Cardiac septum (tissue), 1 donor: Measurements from ENCODE around the gene DAGLB. TPM values are rescaled to one million over a fixed set of nuclear protein-coding genes. Genes with fewer than 3 reads are reported as not detected.
"Not testable (repeated sequence)": the region's sequence is repeated elsewhere in the genome, so short reads cannot be mapped to it uniquely, and the experiment has no call there.

Source experiments
- DNase-seq: peaks from one replicate; pipeline ENCODE4 v3.0.0-alpha.2; 2020; ENCODE audit warnings: low spot score
- intact Hi-C: fragments of 100-400 bp; cut with DNase I; formaldehyde crosslinking; loops from one replicate; pipeline ENCODE4 v1.14.0; 2022
- total RNA-seq: library from RNA; stranded (reverse); fragmentation: NEBNext Ultra II Directional; extraction: Animal tissue kit (Norgen Biotek cat#: 25700); gene quantifications from one replicate; pipeline ENCODE4 v1.2.1, GENCODE V29; 2021
- donor health status: DM: no; HTN: no; CAD: no.

DAGLB gene
- total RNA-seq, 1 donor from 2014 or later = 7.3 TPM

DNA sequence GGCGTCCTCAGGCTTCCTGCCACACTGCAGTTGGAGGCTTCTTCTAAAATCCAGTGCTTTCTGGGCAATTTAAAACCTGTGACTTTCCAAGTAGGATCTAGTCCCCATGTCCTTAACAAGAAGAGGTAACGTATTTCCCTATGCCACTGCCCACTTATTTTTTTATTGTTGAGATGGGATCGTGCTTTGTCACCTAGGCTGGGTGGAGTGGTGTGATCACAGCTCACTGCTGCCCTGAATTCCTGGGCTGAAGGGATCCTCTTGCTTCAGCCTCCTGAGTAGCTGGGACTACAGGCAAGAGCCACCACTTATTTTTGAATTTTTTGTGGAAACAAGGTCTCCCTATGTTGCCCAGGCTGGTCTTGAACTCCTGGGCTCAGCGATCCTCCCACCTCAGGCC lies 63.4 kb downstream of the DAGLB start:
- intact Hi-C loops = no loop called here

DNA sequence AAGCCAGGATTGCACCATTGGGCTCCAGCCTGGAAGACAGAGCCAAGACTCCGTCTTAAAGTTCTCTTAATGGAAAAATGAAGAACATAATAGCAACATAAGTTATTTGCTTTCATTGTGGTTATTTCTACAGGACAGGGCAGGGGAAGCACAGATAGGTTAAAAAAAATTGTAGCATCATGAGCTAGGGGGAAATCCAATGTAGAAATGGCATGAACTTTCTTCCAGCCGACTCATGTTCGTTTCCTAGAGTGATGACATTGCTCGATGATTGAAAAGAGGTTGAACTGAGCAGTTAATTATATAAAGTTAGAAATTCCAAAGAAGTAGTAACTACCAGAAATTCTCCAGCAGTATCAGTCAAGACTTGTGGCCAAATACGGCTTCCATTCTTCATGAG lies 64.9 kb downstream of the DAGLB start:
- DNase-seq = no peak
- intact Hi-C loops = no loop called here

More for the DNA sequence above, 63.4 kb downstream of the DAGLB start:
- no peak for DNase-seq

- intact Hi-C loops, DNase-seq: not testable (repeated sequence)
Measured at GRCh38 chr7:6381846-6382245, 65.9 kb downstream of the DAGLB start.

GRCh38 chr7:6380310-6381095 lies 67.3 kb downstream of the DAGLB start:
- DNase-seq = no peak
- intact Hi-C loops = no loop called here

DNA sequence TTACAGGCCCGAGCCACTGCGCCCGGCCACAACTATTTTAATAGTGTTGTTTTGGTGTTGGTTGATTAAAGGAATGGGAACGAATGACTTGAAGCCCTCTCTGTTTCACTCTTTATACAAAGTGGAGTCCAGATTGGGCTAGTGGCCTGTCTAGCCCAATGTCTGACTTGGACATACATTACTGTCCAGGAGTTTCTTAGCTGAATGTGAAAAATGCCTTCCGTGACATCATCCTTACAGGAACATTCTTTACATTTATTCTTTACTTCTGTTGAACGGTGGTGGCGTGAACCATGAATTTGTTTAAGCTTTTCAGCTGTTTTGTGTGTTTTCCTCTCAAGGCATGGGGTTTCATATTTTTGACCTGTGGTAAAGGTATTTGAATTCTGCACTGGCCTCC lies 67.9 kb downstream of the DAGLB start:
- intact Hi-C loops = no loop called here
- no peak for DNase-seq

DNA sequence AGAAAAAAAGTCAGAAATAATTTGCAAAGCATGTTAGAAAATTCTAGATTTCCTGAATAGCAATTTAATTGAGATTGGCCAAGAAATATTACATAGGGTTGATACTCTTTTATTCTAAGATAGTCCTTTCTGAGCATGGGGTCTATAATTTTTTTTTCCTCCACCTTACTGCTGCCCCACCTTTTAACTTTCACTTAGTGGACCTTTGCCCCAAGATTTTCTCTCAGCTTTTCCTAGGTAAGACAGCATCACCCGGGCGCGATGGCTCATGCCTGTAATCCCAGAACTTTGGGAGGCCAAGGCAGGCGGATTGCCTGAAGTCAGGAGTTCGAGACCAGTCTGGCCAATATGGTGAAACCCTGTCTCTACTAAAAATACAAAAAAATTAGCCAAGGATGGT lies 69.2 kb downstream of the DAGLB start:
- intact Hi-C loops, DNase-seq: not testable (repeated sequence)

DNA sequence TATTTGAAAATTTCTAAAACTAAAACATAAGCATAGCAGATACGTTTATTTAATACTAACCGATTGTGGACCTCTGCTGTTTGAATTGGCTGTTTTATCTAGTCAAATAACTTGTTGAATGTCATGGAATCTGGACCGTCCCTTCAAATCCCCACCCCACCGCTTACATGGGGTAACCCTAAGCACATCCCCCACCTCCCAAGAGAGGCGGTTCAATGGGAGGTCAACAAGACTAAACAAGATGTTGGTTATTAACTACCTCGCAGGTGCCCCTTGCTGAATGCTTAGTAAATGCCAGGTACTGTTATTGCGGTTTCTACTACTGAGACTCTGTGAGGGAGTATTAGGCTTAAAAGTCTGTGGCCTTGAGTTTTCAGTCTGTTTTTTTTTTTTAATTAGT lies 70.9 kb downstream of the DAGLB start:
- intact Hi-C loops = no loop called here
- DNase-seq = no peak

GRCh38 chr7:6375348-6376101 lies 72.2 kb downstream of the DAGLB start:
- no peak for DNase-seq
- intact Hi-C loops = no loop called here

- no peak for DNase-seq
- intact Hi-C loops = no loop called here
Measured at GRCh38 chr7:6367701-6368211, 80.0 kb downstream of the DAGLB start.

DNA sequence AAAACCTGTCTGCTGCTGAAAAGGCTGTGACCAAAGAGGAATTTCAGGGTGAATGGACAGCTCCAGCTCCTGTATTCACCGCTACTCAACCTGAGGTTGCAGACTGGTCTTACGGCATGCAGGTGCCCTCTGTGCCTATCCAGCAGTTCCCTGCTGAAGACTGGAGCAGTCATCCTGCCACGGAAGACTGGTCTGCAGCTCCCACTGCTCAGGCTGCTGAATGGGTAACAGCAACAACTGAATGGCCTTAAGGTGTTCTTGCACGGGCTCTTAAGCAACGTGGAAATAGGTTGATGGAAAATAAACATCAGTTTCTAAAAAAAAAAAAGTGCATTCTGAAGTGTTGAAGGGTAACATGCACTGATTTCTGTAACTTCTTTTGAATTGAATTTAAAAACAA lies 82.3 kb downstream of the DAGLB start:
- no peak for DNase-seq
- intact Hi-C loops = no loop called here

DNA sequence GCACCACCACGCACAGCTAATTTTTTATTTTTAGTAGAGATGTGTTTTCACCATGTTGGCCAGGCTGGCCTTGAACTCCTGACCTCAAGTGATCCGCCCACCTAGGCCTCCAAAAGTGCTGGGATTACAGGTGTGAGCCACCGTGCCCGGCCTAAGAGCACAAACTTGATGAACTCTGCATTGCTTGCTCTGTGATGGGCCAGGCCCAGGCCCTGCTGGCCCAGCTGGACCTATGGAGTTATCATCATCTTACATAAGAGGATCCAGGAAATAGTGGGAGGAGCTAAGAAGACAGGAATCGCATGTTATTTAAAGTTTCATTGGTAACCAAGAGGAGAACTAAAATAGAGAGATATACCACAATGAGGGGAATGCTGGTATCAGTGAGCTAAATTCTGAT lies 86.9 kb downstream of the DAGLB start:
- intact Hi-C loops = no loop called here
- DNase-seq = no peak

DNA sequence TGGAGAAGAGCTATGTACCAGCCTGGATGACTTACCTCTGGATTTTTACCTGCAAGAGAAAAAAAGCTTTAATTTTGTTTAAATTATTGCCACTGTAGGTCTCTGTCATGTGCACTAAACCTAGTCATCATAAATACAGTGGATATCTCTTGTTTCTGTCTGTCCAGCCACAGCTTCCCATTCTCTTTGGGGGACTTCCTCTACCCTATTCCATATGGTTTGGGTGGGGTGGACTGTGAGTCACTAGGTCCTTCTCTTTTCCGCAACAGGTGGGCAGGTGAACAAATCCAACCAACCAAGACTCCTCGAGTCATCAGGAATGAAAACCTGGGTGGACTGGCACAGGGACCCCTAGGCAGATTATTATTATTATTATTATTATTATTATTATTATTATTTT lies 88.0 kb downstream of the DAGLB start:
- no peak for DNase-seq
- intact Hi-C loops = no loop called here

Other genes with a start within 250 kb of the DAGLB start
- gene CYTH3, start 175.3 kb downstream of the DAGLB start, total RNA-seq = 24.9 TPM
- gene FAM220A, start 99.0 kb downstream of the DAGLB start, total RNA-seq = 18.6 TPM
- gene RAC1, start 73.4 kb downstream of the DAGLB start, total RNA-seq = 148 TPM
- 61.2 TPM for gene KDELR2, start 36.2 kb upstream of the DAGLB start, total RNA-seq
- not detected for gene GRID2IP, start 103.5 kb upstream of the DAGLB start, total RNA-seq
- gene ZDHHC4, start 129.5 kb upstream of the DAGLB start, total RNA-seq = 34.3 TPM
- 13.6 TPM for gene INTS15, start 142.1 kb upstream of the DAGLB start, total RNA-seq
- gene ZNF853, start 167.7 kb upstream of the DAGLB start, total RNA-seq = 14.2 TPM
- 21.2 TPM for gene ZNF316, start 189.4 kb upstream of the DAGLB start, total RNA-seq